NCI-H1048 (cell line): Measurements from ENCODE around the gene RAI14.
A peak's percentile ranks its signal among the peaks of the same experiment; 100 is the strongest.
"Not testable (repeated sequence)": the region's sequence is repeated elsewhere in the genome, so short reads cannot be mapped to it uniquely, and the experiment has no call there.

Source experiments
- DNase-seq: peaks from one replicate; lab custom pipeline; 2025; lab: John Stamatoyannopoulos, UW

Gene RAI14

DNA sequence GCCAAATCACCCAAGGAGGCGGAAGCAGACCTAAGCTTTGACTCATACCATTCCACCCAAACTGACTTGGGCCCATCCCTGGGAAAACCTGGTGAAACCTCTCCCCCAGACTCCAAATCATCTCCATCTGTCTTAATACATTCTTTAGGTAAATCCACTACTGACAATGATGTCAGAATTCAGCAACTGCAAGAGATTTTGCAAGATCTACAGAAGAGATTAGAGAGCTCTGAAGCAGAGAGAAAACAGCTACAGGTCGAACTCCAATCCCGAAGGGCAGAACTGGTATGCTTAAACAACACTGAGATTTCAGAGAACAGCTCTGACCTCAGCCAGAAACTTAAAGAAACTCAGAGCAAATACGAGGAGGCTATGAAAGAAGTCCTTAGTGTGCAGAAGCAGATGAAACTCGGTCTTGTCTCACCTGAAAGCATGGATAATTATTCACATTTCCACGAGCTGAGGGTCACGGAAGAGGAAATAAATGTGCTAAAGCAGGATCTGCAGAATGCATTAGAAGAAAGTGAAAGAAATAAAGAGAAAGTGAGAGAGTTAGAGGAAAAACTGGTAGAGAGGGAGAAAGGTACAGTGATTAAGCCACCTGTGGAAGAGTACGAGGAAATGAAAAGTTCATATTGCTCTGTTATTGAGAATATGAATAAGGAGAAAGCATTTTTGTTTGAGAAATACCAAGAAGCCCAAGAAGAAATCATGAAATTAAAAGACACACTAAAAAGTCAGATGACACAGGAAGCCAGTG lies 167.0 kb downstream of the RAI14 start:
- DNase-seq, result no peak

DNA sequence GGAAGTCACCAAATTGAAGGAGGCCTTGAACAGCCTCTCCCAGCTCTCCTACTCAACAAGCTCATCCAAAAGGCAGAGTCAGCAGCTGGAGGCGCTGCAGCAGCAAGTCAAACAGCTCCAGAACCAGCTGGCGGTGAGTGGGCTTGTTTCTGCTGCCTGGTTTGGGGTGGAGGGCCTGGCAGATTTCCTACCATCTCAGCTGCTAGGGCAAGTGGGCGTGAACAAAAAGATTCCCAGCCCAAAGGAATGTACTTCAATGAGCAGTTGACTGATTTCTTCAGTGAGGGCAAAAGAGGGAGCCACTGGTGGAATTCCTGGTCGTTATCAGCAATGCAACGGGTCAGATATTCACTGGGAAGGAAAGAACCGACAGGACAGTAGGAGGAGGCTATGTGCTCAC lies 170.2 kb downstream of the RAI14 start:
- DNase-seq, result no peak

DNA sequence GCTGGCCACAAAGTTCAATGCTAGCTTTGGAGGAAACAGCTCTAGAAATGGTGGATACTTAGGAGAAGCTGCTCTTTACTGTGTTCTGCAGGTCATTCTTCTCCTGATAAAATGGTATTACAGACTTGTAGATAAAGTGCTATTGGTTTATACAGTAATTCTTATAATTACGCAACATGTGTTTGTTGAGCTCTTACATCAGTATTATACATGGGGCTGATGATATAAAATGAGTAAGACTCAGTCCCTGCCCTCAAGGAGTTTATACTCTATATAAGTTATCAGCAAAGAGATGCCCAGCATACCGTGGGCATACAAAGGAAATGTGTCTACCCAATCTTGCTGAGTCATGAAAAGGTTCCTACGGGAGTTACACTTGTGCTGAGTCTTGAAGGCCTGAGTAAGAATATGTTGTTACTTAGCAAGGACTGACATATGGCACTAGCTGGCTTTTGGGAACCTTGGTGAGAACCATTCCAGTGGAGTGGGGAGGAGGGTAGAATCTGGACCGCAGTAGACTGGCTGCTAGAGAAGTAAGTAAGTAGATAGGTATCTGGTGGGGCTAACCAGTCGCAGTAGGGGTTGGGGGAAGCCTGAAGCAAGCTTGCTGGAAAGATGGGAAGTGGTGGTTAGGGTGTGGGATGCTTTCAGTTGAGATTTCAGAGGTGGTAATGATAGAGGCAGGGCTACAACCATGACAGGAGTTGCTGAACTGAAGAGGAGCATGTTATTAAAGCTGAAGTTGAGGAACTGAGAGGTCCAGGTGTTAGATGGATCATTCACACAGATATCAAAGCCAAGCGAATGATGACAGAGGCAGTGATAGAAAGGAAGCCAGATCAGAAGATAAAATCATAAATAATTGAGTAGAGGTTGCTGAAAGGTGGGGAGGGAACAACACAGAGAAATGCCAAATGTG lies 171.7 kb downstream of the RAI14 start:
- DNase-seq, result no peak

DNA sequence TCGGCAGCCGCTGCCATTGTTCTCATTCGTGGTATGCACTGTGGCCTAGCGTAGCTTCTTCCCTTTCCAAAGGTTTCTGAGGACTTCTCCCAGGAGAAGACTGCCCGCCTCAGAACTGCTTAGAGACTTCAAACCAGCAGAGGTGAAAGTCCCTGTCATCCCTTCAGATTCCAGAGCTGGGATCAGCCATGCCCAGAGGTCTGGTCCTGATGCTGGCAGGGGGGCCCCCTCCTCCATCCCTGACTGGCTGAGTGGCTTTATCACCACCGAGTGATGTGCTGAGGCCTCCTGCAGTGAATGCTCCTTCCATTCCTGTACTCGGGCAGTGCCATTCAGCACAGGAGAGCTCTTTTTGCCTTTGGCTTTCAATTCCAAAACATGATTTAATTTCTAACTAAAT lies 174.7 kb downstream of the RAI14 start:
- not testable (repeated sequence) for DNase-seq

DNA sequence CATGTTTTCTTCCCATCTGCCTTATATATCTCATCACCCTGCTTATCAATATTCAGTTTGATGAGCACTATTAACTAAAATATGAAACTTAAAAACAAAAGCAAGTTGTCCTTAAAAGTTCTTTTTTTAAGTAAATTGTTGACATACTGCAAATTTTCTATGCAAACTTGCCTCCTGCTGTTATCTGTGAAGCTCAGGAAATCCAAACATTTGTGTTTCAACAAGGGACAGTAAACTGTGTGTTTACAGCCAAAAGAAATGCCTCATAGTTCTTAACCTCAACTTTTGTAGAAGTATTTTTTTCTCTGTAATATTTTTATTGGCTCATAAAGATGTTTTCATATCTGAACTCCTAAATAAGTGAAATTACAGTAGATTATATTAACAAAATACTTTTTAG lies 175.2 kb downstream of the RAI14 start:
- no peak for DNase-seq

DNA sequence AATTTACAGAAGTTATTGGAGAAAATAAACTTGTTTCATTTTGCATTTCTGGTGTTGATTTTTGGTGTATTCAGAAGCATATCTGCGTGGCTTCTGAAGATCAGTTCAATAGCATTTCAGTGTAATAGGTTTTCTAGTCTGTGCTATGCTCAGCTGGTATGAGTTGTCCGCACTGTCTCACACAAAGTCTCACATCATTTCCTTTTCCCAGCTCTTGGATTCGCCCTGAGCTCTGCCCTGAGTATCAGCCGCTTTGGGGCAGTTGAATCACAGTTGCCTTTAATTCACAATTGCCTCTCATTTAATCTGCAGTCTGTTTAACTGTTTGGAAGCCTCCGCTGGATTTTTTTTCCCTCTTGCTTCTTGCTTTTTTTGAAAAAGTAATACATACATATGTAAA lies 176.4 kb downstream of the RAI14 start:
- no peak for DNase-seq

DNA sequence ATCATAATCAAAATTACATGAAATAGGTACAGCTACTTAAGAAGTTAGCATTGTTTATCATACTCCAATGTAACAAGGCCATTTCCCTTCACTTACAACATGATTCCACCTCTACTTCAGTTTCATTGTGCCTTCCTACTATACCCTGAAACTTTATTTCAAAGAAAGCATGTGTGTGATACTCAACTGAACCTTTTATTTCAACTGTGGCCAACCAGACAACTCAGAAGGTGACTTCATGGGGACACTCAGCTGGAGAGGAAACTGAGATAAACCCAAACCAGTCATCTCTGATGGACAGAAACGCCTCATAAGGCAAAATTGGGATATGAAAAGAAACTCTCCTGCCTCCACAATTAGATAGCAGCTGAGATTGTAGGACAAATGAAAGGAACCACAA lies 177.0 kb downstream of the RAI14 start:
- no peak for DNase-seq

DNA sequence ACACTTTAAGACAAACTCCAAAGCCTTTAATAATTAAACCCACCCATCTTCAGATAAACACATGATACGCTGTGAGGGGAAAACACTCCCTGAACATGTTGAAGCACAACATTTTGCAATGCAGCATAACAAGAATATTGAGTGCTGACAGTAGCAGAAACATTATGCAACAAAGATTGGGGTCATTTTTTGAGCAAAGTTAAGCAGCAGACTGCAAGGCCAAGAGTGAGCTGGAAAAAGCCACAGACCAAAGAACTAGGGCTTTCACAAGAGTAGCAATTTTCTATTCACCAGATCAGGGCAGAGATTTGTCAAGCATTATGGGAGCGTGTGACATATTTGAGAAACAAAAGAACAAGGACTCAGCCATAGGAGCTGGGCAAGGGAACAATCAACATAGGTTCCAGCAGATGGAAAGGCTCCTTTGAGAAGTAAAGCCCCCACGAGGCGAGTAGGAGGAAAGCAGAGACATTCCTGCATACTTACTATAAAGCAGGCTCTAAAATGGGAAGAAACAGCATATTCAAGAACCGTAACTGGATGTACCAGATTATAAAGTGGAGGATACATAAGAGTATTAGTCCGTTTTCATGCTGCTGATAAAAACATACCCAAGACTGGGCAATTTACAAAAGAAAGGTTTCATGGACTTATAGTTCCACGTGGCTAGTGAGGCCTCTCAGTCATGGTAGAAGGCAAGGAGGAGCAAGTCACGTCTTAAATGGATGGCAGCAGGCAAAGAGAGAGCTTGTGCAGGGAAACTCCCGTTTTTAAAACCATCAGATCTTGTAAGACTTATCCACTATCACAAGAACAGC lies 178.1 kb downstream of the RAI14 start:
- no peak for DNase-seq

DNA sequence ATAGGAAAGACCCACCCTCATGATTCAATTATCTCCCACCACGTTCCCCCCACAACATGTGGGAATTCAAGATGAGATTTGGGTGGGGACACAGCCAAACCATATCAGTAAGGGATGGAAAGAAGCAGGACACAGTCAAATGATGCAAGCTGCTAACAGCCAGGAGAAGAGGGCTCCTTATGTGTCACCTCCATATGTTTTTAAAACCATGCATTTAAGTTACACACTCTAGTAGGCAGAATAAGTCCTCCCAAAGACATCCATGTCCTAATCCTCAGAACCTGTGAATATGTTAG lies 178.6 kb downstream of the RAI14 start:
- no peak for DNase-seq

DNA sequence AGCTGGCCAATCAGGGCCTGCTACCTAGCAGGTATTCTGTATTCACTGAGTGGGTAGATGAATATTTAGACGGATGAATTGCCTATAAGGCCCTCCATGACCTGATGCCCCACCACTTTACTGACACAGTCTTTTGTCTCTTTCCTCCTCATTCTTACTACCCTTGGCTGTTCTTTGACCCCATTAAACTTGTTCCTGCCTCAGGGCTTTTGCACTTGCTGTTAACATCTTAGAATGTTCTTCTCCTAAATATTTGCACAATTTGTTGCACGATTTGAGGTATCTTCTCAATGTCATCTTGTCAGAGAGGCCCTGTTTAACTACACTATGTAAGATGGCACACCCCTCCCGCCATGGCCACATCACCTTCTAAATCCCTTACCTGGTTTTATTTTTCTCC lies 179.5 kb downstream of the RAI14 start:
- DNase-seq, result no peak

DNA sequence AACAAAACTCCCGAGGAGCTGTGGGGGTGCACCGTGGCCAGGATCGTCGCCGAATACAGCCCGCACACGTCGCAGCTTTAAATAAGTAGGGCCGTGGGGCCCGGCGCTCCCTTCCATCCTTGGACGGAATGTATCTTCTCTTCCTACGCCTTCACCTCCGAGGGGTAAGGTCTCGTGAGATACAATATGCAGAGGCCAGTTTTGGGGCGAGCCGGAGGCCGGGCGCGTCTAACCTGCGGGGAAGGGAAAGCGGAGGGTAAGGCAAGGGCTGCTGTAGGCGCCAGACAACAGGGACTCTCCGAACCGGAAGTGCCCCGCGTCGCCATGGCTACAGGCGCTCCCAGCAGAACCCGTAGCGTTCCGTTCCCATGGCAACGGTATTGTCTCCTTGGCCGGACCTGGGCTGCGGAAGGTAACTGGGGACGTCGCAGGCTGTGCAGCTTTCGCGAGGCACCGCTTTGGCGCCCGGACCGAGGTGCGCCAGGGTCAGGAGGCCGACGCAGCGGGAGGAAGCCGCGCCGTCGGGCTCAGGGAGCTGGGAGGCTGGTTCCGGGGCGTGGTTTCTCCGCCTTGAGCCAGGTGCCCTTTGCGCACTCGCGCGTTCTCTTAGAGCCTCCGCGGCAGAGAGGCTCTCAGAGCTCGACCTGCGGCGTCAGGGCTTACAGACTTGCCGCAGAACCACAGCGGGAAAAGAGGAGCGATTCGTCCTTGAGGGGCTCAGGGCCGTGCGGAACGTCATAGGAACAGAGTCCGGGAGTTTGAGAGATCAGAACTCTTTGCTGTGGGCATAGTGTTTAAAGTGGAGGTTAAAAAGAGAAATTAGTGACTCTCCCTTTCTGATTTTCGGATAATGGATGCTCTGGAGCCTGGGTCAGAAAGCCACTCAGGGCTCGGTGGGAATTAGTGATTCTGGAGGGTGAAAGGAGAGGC lies 182.9 kb downstream of the RAI14 start, which contains the start of gene TTC23L:
Gene TTC23L, plus strand, starts transcription at position 380 of the 930 bp plus-strand sequence. CDS start 1,508 bp downstream, outside the sequence.
- DNase-seq, result peak; percentile 72

DNA sequence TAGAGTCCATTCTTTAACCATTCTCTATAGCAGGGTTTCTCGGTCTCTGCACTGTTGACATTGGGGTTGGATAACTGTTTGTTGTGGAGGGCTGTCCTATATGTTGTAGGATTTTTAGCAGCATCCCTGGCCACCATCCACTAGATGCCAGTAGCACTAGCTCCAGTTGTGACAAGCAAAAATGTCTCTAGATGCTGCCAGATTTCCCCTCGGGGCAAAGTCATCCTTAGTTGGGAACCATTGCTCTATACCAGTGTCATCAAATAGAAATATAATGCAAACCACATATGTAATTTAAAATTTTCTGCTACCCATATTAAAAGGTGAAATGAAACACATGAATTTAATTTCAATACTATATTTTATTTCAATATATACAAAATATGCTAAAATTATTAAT lies 185.7 kb downstream of the RAI14 start:
- DNase-seq, result no peak

DNA sequence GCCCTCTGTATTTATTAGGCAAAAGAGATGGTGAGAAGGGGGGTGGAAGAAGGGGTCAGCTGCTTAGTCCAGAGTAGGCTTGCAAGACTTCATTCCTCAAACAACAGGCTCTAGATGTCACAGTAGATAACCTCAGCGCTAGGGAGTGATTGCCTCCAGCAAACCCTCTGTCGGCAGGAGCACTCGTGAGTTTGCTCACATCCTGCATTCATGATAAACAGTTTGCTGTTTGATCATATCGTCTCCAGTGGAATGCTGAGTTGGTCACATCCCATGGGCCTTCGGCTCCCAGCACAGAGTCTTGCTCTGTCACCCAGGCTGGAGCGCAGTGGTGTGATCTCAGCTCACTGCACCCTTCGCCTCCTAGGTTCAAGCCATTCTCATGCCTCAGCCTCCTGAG lies 186.4 kb downstream of the RAI14 start:
- DNase-seq, result no peak

DNA sequence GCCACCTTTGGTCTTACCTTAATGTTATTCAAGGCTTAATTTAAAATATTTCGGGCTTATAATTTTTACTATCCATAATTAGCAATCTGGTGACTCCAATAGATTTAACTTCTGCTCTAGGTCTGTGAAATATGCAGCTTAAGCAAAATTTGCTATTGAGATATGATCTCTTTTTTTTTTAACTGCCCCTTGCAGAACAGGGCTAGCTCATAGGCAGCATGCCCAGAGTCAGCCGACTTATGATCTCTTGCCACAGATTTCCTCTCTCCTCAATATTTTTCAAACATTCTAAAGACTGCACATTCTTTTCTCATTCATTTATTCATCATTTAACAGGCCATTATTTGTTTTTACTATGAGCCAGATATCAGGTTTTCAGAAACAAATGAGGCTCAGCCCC lies 187.4 kb downstream of the RAI14 start:
- no peak for DNase-seq

DNA sequence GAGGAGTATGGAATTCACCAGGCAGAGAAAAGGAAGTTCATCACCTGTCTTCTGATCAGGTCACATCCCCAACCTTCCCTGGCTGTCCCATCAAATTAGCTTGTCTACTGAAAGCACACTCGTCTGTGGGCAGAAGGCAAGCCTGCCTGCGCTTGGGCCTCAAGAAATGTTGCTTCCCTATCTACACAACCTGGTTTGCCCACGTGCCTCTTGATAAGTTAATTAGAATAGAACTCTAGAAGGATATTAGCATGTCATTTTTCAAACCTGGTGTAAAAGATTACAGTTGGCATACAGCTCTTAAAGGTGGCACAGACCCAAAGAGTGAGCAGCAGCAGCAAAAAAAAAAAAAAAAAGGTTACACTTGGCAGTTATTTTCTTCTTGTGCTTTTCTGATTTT lies 188.0 kb downstream of the RAI14 start:
- no peak for DNase-seq

DNA sequence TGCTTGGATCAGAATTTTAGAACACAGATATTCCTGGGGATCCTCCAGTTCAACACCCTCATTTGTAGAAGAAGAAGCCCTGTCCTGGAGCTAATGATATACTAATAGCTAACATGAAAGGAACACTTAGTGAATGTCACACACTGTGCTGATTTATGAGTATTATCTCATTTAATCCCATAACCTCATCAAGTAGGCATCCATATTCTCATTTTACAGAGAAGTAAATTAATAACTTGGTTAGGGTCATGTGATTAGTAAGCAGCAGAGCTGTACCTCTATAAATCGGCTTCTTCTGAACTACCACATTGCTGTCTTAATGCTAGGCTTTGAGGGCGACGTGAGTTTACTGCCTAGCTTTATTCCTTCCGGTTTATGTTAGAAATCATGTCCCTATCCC lies 188.9 kb downstream of the RAI14 start:
- DNase-seq, result no peak

DNA sequence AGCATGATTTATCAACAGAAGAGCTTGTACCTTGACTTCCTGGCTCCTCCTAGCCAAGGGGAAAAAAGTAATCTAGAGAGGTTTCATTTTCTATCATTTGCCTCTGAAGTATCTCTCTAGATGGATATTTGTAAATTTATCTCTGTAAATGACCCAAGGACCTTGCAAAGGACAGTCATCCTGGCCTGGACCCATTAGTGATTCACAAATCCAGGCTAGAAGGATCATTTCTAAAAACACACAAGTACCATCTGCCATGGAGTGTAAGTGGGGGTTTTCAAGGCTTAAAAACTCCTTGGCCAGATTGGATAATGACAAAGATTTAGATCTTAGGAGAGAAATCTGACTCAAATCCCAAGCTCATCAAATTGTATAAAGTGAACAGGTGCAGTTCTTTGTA lies 190.9 kb downstream of the RAI14 start:
- DNase-seq, result no peak

DNA sequence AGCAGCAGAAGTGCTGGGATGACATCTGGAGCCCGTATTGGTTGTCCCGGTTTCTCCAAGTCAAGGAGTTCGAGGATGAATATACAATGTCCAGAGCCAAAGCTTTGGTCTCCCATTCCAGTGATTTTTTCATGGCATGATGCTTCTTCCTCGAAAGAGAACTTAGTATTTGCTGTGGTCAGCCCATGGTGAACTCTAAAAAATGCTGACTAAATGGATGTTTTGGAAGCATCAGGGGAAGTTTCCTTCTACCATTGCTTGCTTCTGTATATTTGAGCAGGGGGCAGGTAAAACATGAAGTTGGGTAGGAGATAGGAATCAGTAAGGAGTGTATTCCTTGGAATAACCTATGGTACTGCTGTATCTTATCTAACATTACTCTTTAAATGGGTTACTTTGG lies 191.4 kb downstream of the RAI14 start:
- no peak for DNase-seq

DNA sequence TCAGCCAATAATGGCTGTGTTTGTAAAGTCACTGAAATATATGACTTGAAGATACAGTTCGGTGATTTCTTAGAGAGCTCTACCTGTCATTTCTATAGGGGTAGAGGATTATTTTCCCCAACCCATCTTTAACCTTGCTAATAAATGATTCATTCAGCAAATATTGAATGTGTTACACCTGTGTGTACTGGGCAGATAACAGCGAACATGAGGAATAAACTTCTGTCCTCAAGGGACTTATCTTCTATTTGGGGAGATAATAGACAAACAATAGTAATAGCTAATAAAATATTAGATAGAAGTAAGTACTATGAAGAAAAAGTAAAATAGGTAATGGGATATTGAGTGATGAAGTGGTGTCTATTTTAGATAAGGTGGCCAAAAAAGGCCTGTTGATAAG lies 192.1 kb downstream of the RAI14 start:
- DNase-seq, result no peak

DNA sequence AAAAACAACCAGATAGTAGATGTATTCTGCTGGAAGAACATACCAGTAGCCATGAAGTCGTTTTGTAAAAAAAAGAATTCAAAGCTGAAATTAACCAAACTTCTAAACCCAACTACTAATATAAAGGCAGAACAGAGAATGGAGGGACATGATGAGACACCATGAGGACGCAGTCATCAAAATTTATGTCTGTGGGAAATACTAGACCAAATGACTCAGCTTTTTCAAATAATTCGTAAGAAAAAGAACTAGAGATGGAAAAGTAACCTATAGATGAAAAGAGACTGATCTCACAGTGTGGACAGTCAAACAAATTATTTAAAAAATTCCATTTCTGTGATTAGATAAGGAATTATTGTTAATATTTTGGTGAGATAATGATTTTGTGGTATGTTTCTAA lies 193.1 kb downstream of the RAI14 start:
- DNase-seq, result no peak

DNA sequence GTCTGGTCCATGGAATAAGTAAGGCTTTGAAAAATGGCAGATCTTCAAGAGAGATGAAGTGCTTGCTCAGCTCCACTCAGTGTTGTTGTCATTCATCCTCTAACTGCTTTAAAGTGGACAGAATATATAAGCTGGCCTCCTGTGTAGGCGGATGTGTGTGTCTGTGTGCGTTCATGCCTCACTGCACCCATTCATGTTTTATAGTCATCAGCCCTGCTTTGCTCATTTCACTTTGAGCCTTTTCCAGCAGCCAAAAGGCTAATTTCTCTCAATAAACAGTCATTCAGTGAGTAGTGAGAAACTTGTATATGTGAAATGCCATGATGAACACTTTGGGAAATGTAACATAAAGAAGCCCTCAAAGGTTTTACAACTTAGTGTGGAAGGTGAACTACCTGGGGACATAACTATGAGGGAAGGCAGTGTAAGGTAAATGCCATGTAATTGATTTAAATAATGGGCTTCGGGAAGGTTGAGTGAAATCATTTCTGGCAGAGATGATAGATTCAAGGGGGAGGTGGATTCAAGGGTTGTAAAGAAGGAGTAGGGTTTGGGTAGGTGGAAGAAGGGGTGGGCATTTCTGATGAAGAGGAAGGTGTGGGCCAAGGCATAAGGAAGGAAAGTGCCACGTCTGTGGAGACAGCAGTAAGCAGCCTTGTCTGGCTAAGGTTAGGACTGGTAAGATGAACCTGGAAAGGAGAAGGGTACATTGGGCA lies 198.5 kb downstream of the RAI14 start:
- DNase-seq, result no peak
